Keratinocyte (primary cell): ENCODE data around the gene OPTC. TPM values are rescaled to one million over a fixed set of nuclear protein-coding genes. Genes with fewer than 3 reads are reported as not detected.

Experiments used
- DNase-seq: peaks from one replicate; pipeline ENCODE4 v3.0.0-alpha.2; 2011; ENCODE audit warnings: low read depth, missing footprints, low spot score
- FAIRE-seq: peaks from 2 replicates; lab custom pipeline; 2011; peaks lifted over from hg19 to GRCh38; lab: Jason Lieb, UNC
- H2AFZ ChIP-seq: 2 replicates; pipeline ENCODE4 v1.6.0; 2012; ENCODE audit warnings: low read length, control low read depth, inconsistent platforms; ENCODE audit not compliant: control insufficient read depth
- H3K27ac ChIP-seq: 2 replicates; pipeline ENCODE4 v1.5.1; 2011; ENCODE audit warnings: low read length; ENCODE audit not compliant: control insufficient read depth, insufficient read depth
- H3K27me3 ChIP-seq: 3 replicates; pipeline ENCODE4 v1.6.0; 2011; ENCODE audit warnings: low read length; ENCODE audit not compliant: control insufficient read depth, insufficient read depth; ENCODE audit errors: extremely low read depth
- H3K36me3 ChIP-seq, 2 experiments: 2 replicates in 1 of 2; 3 replicates in 1 of 2; pipeline ENCODE4 v1.5.1; 2011; ENCODE audit warnings: low read length in 2 of 2, mild to moderate bottlenecking in 1 of 2; ENCODE audit not compliant: control insufficient read depth in 2 of 2, insufficient read depth in 2 of 2; ENCODE audit errors: extremely low read depth in 1 of 2
- H3K4me1 ChIP-seq: 3 replicates; pipeline ENCODE4 v1.5.1; 2011; ENCODE audit warnings: low read length; ENCODE audit not compliant: control insufficient read depth, insufficient read depth; ENCODE audit errors: extremely low read depth
- H3K4me2 ChIP-seq: 3 replicates; pipeline ENCODE4 v1.6.0; 2011; ENCODE audit warnings: low read depth, low read length; ENCODE audit not compliant: control insufficient read depth, insufficient read depth; ENCODE audit errors: extremely low read depth
- H3K4me3 ChIP-seq, 3 experiments: fragments of 200-600 bp in 1 of 3; sonication (generic) in 1 of 3; 2 replicates in 2 of 3; 3 replicates in 1 of 3; pipeline ENCODE4 v1.5.1; 2011 to 2016; ENCODE audit warnings: low read length in 3 of 3, mild to moderate bottlenecking in 3 of 3, control low read depth in 2 of 3, inconsistent platforms in 1 of 3, low read depth in 1 of 3, mixed read lengths in 1 of 3, mixed run types in 1 of 3, moderate library complexity in 1 of 3; ENCODE audit not compliant: control insufficient read depth in 2 of 3, insufficient read depth in 2 of 3; ENCODE audit errors: extremely low read depth in 1 of 3
- H3K79me2 ChIP-seq: 2 replicates; pipeline ENCODE4 v1.6.0; 2012; ENCODE audit warnings: low read length; ENCODE audit not compliant: control insufficient read depth, insufficient read depth
- H3K9ac ChIP-seq: 3 replicates; pipeline ENCODE4 v1.6.0; 2011; ENCODE audit warnings: low read length; ENCODE audit not compliant: control insufficient read depth, insufficient read depth; ENCODE audit errors: extremely low read depth
- H3K9me1 ChIP-seq: 3 replicates; pipeline ENCODE4 v1.6.0; 2011; ENCODE audit warnings: low read length; ENCODE audit not compliant: control insufficient read depth, insufficient read depth; ENCODE audit errors: extremely low read depth
- H3K9me3 ChIP-seq: 2 replicates; pipeline ENCODE4 v1.5.1; 2012; ENCODE audit warnings: low read depth, low read length; ENCODE audit not compliant: control insufficient read depth
- H4K20me1 ChIP-seq: 3 replicates; pipeline ENCODE4 v1.6.0; 2011; ENCODE audit warnings: low read length; ENCODE audit not compliant: control insufficient read depth, insufficient read depth; ENCODE audit errors: extremely low read depth
- EZH2 ChIP-seq: IDR thresholded peaks from one replicate; pipeline ENCODE4 v1.6.1; 2012; ENCODE audit warnings: inconsistent platforms, mild to moderate bottlenecking, low read length, moderate library complexity
- dilution Hi-C: fragments of 300-500 bp; cut with MboI; formaldehyde crosslinking; loops from one replicate; pipeline ENCODE4 v1.7.0; 2020; ENCODE audit warnings: low sequenced_read_pairs; ENCODE audit not compliant: extremely low pct_ligation_motif_present
- polyA plus RNA-seq, 5 experiments: library from polyadenylated mRNA; depleted of rRNA in 3 of 5; stranded (reverse) in 3 of 5; stranded (forward) in 1 of 5; unstranded in 1 of 5; fragments of >200 nt; gene quantifications; 1 replicate in 1 of 5; 2 replicates in 3 of 5; 3 replicates in 1 of 5; pipeline versions ENCODE4 v1.2.1 to v1.2.3, GENCODE V29; 2011 to 2012; ENCODE audit warnings: missing spikeins in 2 of 5, low read depth in 1 of 5, low replicate concordance in 1 of 5
- TF ChIP-seq, protein P1 (sequence below), 3 experiments: IDR thresholded peaks in 1 of 3; conservative IDR thresholded peaks in 1 of 3; optimal IDR thresholded peaks in 1 of 3; 2 replicates in 2 of 3; 3 replicates in 1 of 3; pipeline versions ENCODE3 to v1.5.1; 2011; ENCODE audit warnings: low read length in 3 of 3, mild to moderate bottlenecking in 3 of 3, moderate library complexity in 2 of 3, control low read depth in 1 of 3, inconsistent platforms in 1 of 3; ENCODE audit not compliant: insufficient read depth in 2 of 3; ENCODE audit errors: extremely low read depth in 1 of 3

Gene OPTC
- polyA plus RNA-seq, 1 donor (not counting 4 experiments of a cell fraction or from before 2014, with no cell fraction given): not detected

DNA sequence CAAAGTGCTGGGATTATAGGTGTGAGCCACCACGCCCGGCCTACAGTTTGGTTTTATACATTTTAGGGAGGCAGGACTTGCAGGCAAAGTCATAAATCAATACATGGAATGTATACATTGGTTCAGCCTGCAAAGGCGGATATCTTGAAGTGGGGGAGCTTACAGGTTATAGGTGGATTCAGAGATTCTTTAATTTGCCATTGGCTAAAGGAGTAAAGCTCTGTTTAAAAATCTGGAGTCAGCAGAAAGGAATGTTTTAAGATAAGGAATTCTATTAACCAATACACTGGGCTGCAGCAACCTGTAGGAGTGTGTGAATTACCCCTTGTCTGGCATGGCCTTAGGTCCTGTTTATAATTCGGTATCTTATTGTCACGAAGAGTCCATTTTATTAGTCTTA, 57.6 kb downstream of the OPTC start:
- H2AFZ ChIP-seq: no peak overlapping the region
- H3K4me3 ChIP-seq: no peak overlapping the region
- no peak overlapping the region for H3K4me2 ChIP-seq
- no peaks in the 10 kb centered on the region for H3K79me2 ChIP-seq
- DNase-seq (no peak), FAIRE-seq (no peak)
- H3K9ac ChIP-seq: no peak overlapping the region
- H3K4me1 ChIP-seq: peaks cover 12% of the 10 kb centered on the region
- H3K27ac ChIP-seq: no peak overlapping the region
- H3K36me3 ChIP-seq: no peaks in the 10 kb centered on the region
- dilution Hi-C loops: no loop called here
- H3K9me3 ChIP-seq: no peaks in the 10 kb centered on the region
- no peaks in the 10 kb centered on the region for H4K20me1 ChIP-seq
- no peaks in the 10 kb centered on the region for H3K9me1 ChIP-seq
- no peaks in the 10 kb centered on the region for H3K27me3 ChIP-seq
- TF ChIP-seq, protein P1, sequence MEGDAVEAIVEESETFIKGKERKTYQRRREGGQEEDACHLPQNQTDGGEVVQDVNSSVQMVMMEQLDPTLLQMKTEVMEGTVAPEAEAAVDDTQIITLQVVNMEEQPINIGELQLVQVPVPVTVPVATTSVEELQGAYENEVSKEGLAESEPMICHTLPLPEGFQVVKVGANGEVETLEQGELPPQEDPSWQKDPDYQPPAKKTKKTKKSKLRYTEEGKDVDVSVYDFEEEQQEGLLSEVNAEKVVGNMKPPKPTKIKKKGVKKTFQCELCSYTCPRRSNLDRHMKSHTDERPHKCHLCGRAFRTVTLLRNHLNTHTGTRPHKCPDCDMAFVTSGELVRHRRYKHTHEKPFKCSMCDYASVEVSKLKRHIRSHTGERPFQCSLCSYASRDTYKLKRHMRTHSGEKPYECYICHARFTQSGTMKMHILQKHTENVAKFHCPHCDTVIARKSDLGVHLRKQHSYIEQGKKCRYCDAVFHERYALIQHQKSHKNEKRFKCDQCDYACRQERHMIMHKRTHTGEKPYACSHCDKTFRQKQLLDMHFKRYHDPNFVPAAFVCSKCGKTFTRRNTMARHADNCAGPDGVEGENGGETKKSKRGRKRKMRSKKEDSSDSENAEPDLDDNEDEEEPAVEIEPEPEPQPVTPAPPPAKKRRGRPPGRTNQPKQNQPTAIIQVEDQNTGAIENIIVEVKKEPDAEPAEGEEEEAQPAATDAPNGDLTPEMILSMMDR (optimal IDR thresholded peaks at IDR 0.05 in 1 of 3, IDR thresholded peaks at IDR 0.05 in 1 of 3, conservative IDR thresholded peaks at IDR 0.05 in 1 of 3; ENCODE audit: extremely low read depth in 1 of 3, insufficient read depth in 2 of 3, low read length in 3 of 3): no peak

DNA sequence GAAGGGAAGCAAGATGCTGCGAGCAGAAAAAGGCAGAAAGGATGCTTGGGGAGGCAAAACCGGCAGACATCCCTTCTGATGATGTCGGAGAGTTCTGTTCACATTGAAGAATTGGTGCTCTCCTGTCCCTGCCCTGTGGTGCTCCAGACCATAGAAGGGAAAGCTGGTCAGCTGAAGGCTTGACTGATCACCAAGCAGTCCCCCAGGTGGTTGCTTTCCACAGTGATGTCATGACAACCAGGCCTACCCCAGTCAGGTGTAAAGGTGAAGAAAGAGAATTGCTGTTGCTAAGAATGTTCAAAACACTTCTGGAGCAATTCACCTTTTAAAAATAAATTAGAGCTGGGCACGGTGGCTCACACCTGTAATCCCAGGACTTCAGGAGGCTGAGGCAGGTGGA, 59.5 kb downstream of the OPTC start:
- no peak overlapping the region for H3K4me2 ChIP-seq
- no peak for TF ChIP-seq EZH2
- TF ChIP-seq, protein P1 (optimal IDR thresholded peaks at IDR 0.05 in 1 of 3, IDR thresholded peaks at IDR 0.05 in 1 of 3, conservative IDR thresholded peaks at IDR 0.05 in 1 of 3; ENCODE audit: extremely low read depth in 1 of 3, insufficient read depth in 2 of 3, low read length in 3 of 3): no peak
- H2AFZ ChIP-seq: no peak overlapping the region
- no peak overlapping the region for H3K9ac ChIP-seq
- H3K9me3 ChIP-seq: no peaks in the 10 kb centered on the region
- no peaks in the 10 kb centered on the region for H4K20me1 ChIP-seq
- FAIRE-seq (no peak), DNase-seq (no peak)
- no peaks in the 10 kb centered on the region for H3K79me2 ChIP-seq
- dilution Hi-C loops: no loop called here
- peaks cover 4% of the 10 kb centered on the region for H3K9me1 ChIP-seq
- H3K4me1 ChIP-seq: peaks cover 30% of the 10 kb centered on the region
- H3K4me3 ChIP-seq: no peak overlapping the region
- H3K27ac ChIP-seq: no peak overlapping the region
- H3K36me3 ChIP-seq: no peaks in the 10 kb centered on the region
- no peaks in the 10 kb centered on the region for H3K27me3 ChIP-seq
